ENCODE data around the gene REM2. TPM values are rescaled to one million over a fixed set of nuclear protein-coding genes. Genes with fewer than 3 reads are reported as not detected.

The REM2 gene
- total RNA-seq, 2 donors from 2014 or later, result 0.58 to 0.64 TPM

DNA sequence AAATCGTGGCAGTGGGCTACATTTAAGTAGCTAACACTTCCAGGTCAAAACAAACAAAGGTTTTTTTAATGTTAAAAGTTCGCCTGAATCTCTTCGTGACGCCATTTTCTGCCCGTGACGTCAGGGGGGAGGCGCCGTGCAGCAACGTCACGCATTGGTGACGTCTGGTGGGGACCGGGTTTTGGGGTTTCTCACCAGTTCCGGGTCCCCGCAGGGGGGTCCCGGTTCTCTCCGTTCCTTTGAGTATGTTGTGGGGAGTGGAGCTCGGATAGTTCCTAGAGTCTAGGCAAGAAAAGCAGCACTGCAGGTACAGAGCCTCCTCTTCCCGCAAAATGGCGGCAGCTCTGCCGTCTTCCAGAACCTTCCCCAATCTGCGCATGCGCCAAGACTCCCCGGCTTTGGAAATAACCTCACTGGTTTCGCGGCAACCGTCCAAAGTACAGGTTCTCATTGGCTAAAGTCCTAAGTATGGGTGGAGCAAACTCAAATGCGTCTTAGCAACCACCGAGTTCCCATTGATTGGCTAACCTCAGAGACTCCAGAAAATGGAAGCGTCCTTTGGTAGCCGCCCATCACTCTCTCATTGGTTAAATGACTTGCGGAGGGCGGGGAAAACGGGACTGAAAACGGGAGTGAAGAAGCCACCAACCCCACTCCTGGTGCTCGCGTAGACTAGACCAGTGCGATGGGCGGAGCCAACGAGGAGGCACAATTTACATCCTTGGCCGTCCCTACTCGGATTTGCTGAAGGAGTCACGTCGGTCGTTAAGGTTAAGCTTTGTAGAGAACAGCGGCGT lies 36.0 kb downstream of the REM2 start, which contains the start of gene RBM23:
TSS of gene RBM23 (minus strand) at position 346 of the 797 bp plus-strand sequence.
- peak; percentile 91 for ATAC-seq
- peak; percentile 100 for DNase-seq
- intact Hi-C loops (cut with DNase I, micrococcal nuclease), result no loop called here

DNA sequence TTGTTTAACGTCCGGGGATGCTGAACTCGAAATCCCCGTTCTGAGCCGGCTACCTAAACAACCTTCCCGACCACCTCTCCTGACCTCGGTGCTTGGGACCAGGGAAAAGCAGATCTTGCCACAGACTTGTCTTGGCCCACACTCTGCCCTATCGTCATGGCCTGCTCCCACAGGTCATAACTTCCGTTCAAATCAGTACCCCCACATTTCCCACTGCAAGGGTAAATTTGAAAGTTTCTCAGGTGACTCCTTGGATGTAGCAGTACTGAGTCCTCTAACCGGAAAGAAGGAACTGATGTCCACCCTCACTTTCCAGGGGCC lies 36.5 kb downstream of the REM2 start:
- intact Hi-C loops (cut with DNase I, micrococcal nuclease), result no loop called here
- ATAC-seq, result no peak
- no peak for DNase-seq

DNA sequence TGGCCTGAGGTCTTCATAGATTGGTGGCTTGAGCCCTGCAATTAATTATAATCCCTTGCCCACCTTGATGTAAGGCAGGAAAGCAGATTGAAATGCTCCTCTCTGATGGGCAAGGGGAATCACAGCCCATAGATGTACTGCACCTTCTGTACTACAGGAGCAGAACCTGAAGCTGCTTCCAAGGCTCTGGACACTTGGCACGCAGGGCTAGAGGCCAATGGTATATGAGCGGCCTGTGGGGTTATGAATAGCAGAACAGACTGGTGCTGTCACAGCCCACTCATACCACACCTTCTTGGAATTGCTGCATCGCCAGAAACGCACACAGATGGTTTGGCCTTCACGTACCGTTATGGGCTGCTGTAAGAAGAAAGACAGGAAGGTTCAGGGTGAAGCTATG lies 37.7 kb downstream of the REM2 start:
- DNase-seq (no peak), ATAC-seq (no peak)
- intact Hi-C loops (cut with DNase I, micrococcal nuclease), result no loop called here

DNA sequence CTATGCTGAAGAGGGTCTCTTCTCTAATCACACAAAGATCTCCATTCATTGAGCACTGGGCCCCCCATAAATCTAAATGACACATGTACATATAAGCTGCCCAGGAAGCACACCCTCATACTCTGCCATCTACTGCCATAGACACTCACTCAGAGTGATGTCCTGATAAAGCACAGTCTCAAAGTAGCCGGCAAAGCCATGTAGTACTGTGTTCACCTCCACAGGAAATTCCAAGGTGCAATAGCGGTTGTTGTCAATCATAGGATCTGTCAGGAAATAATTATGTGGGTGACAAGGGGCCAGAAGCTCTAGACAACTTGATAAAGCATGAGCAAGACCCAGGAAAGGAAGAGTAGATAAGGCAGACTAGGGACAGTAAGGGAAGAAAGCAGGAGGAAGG lies 39.3 kb downstream of the REM2 start:
- DNase-seq (no peak), ATAC-seq (no peak)
- intact Hi-C loops (cut with DNase I, micrococcal nuclease), result no loop called here

DNA sequence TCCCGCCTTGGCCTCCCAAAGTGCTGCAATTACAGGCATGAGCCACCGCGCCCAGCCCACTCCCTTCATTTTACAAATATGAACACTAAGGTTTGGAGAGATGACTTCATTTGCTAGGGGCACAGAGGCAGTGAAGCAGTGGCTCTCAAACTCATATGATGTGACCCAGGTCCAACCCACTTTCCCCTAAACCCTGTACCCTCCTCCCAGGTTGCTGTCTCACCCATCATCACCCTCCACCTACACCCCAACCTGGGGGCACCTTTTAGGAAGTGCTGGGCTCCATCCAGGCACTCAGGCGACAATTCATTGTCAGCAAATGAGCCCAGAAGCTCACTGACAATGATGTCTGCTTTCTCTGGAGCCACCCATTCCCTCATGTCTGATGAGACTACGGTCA lies 40.7 kb downstream of the REM2 start:
- DNase-seq (no peak), ATAC-seq (no peak)
- intact Hi-C loops (cut with DNase I, micrococcal nuclease), result no loop called here

DNA sequence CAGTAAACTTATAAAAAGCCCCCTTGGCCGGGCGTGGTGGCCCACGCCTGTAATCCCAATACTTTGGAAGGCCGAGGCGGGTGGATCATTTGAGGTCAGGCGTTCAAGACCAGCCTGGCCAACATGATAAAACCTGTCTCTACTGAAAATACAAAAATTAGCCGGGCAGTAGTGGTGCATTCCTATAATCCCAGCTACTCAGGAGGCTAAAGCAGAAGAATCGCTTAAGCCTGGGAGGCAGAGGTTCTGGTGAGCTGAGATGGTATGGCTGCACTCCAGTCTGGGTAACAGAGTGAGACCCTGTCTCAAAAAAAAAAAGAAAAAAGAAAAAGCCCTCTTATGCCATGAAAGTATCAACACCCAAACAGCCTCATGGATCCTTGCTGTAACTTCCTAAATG lies 42.5 kb downstream of the REM2 start:
- DNase-seq (no peak), ATAC-seq (no peak)
- intact Hi-C loops (cut with DNase I, micrococcal nuclease), result no loop called here

DNA sequence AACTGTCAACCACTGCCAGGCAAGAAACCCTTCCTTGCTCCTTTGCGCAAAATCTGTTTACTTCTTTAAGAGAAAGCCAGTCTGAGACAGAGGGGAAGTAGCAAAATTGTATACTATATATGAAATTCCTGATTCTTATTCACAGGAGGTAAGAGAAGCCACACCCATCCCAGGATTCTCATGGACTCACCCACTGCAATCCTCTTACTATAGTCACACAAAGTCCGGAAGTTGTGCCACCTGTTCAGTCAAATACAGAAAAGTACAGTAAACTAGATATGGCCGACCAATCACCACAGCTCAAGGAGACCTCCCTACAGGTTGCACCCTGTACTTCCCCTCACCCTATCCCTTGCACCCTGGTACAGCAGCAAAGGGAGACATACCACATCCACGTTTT lies 43.3 kb downstream of the REM2 start:
- peak in 1 of 2 donors; percentile 54 for DNase-seq
- peak; percentile 39 for ATAC-seq
- intact Hi-C loops (cut with DNase I, micrococcal nuclease), result no loop called here

DNA sequence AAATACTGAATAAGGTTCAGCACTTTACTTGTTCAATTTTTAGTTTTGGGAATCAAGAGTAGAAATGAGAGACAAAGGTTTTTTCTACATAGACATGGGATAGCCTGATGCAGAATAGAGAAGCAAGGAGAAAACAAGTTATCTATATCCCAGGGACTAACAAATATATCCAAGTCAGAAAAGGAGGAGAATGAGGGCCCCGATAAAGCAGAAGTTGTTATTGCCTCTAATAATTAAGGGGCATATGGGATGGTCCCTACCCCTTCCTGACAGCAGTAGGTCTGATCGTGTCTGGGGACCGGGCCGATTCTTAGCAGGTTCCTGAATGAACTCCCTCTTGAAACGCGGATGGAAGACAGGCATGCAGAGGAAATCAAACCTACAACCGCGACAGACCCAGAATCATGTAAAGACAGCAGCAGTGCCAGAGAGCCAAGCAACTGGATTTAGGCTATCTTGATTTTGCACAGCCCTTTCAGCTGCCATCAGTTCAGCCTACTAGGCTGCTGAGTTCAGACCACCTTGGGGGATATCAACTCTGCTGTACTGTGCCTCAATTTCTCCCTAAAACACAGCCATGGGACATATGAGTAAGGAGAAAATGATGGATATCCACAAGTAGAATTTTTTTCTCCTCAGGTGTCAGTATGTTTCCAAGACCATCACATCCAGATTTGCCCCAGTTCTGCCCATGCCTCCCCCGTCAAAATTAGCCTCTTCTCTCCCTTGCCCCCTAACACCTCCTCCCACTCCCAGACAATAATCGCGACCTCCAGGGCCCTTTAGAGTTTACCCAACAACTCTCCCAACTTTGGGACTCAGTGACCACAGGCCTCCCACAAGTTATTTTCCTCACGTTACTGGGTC lies 45.4 kb downstream of the REM2 start:
- intact Hi-C loops (cut with DNase I, micrococcal nuclease), result no loop called here
- ATAC-seq (no peak), DNase-seq (no peak)

DNA sequence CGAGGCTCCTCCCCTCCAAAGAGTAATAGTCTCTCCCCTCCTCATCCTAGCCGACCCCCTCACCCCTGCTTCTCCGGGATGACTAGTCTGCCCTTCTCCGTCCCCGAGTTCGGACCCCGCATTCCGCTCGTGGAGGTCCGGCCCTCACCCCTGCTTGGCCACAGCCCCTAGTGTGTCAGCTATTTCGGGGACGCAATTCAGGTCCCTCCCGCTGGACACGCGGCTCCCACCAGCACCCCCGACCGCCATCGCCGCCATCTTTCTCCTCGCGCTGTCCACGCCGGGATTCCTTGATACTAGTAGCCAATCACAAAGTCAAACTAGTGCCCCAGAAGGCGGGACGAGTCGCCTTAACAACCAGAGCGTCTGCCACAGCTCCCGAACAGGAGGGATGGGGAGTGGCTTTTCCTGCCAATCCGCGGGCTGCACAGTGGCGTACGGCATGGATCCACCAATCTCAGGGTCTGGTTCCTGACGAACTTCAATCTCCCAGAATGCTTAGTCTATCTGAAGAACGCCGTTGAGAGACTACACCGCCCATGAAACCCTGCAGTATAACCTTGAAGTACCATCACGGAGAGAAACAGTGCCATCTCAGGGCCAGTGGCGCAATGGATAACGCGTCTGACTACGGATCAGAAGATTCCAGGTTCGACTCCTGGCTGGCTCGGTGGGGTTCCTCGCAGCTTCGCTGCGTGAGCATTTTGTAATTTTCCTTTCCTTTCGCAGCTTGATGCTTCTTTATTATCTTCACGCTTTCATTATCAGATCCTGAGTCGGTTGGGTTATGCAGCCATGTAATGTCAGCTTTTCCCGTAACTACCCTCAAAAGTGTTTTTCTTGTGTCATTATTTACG lies 46.3 kb downstream of the REM2 start, which contains the start of gene PRMT5:
TSS of gene PRMT5 (minus strand) at position 273 of the 857 bp plus-strand sequence. CDS start at position 258, 15 bp downstream.
- peak; percentile 97 to 100 for DNase-seq
- intact Hi-C loops (cut with DNase I, micrococcal nuclease), result no loop called here
- ATAC-seq, result peak; percentile 91

DNA sequence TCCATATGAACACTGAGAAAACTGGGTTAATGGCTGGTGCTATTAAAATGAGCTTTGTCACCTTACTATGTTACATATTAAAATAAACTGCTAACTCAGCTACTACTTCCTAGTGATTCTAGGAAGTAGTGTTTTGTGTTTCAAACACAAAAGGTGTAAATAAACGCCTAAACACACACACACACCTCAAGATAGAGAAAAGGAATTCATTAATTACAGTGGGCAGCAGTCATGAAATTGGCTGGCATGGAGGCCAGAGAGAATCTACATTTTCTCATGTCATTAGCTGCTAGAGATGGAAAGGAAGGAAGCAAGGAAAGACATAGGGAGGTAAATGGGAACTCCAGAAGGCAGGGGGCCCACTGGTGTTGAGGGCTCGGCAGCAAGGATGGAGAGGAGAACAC lies 46.9 kb downstream of the REM2 start:
- intact Hi-C loops (cut with DNase I, micrococcal nuclease), result no loop called here
- ATAC-seq, result peak; percentile 12
- no peak for DNase-seq

DNA sequence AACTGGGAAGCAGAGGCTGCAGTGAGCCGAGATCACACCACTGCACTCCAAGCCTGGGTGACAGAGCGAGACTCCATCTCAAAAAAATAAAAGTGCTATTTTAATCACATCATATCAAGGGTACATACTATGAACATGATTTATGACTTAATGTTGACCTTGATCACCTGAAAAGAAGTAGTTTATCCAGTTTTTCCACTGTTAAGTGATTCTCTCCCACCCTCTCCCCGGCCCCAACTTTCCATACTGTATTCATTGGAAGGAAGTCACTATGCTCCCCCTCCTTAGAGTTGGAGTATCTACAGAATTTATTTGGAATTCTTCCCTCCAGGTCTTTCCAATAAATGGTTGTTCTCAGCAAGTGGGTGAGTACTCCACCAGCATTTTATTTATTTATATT lies 49.1 kb downstream of the REM2 start:
- intact Hi-C loops (cut with DNase I, micrococcal nuclease), result no loop called here
- no peak for DNase-seq
- ATAC-seq, result no peak

DNA sequence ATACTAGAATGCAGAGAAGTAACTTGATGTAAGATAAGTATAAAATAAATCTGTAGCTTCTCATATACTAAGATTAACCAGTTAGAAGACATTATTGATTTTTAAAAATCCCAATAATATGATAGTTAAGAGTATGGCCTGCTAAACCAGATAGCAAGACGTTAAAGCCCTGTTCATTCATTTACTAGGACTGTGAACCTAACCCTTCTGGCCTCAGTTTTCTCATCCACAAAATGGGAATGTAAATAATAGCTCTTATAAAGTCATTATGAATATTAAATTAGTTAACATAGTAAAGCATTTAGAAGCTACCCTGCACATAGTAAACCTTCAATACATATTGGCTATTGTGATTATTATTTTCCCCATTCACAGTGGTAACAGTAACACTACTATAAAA lies 52.1 kb downstream of the REM2 start:
- ATAC-seq (no peak), DNase-seq (no peak)
- intact Hi-C loops (cut with DNase I, micrococcal nuclease), result no loop called here

Other genes with a start within 250 kb of the REM2 start
- not detected for gene OR6J1, start 238.9 kb upstream of the REM2 start, total RNA-seq
- gene OXA1L, start 116.5 kb upstream of the REM2 start, total RNA-seq, result 100 to 1,000 TPM in 1 of 2 donors, 10 to 100 TPM in 1; 81.7 to 125 TPM
- 10 to 100 TPM in 1 of 2 donors, 1 to 10 TPM in 1; 8.4 to 17.4 TPM for gene SLC7A7, start 67.8 kb upstream of the REM2 start, total RNA-seq
- 10 to 100 TPM; 64.5 to 81.0 TPM for gene MRPL52, start 53.3 kb upstream of the REM2 start, total RNA-seq
- 100 to 1,000 TPM in 1 of 2 donors, 10 to 100 TPM in 1; 83.0 to 101 TPM for gene MMP14, start 46.6 kb upstream of the REM2 start, total RNA-seq
- gene LRP10, start 11.5 kb upstream of the REM2 start, total RNA-seq, result 100 to 1,000 TPM; 263 to 308 TPM
- gene RBM23, start 35.9 kb downstream of the REM2 start, total RNA-seq, result 10 to 100 TPM; 60.4 to 81.9 TPM
- gene PRMT5, start 46.2 kb downstream of the REM2 start, total RNA-seq, result 10 to 100 TPM; 40.5 to 63.9 TPM
- 10 to 100 TPM; 33.5 to 33.6 TPM for gene HAUS4, start 73.9 kb downstream of the REM2 start, total RNA-seq
- gene AJUBA, start 99.3 kb downstream of the REM2 start, total RNA-seq, result 1 to 10 TPM; 1.4 to 4.1 TPM
- gene C14orf93, start 126.9 kb downstream of the REM2 start, total RNA-seq, result 10 to 100 TPM; 11.9 to 13.2 TPM
- gene PSMB5, start 151.7 kb downstream of the REM2 start, total RNA-seq, result 10 to 100 TPM; 77.9 to 80.6 TPM
- not detected for gene PSMB11, start 159.0 kb downstream of the REM2 start, total RNA-seq
- gene CDH24, start 174.3 kb downstream of the REM2 start, total RNA-seq, result 1 to 10 TPM; 3.7 to 5.1 TPM
- gene ACIN1, start 211.9 kb downstream of the REM2 start, total RNA-seq, result 100 to 1,000 TPM; 110 to 119 TPM
- gene C14orf119, start 212.3 kb downstream of the REM2 start, total RNA-seq, result 10 to 100 TPM; 47.0 to 53.8 TPM
- not detected for gene CIROP, start 221.8 kb downstream of the REM2 start, total RNA-seq
- gene CEBPE, start 236.0 kb downstream of the REM2 start, total RNA-seq, result not detected

All from left colon (tissue), 2 donors.